ENCODE results near the gene MRM2. TPM values are rescaled to one million over a fixed set of nuclear protein-coding genes. Genes with fewer than 3 reads are reported as not detected.
A peak's percentile ranks its signal among the peaks of the same experiment; 100 is the strongest.

Gene MRM2
- polyA plus RNA-seq, 3 donors, result 9.2 to 32.5 (median 26.7) TPM

GRCh38 chr7:2232766-2233520 lies 9.1 kb downstream of the MRM2 start, which contains the start of gene MAD1L1:
TSS of gene MAD1L1 (minus strand) at chr7:2232945. CDS start at chr7:2230133, 2,812 bp downstream.
- Histone ChIP-seq H3K4me3 (replicated peaks in 1 of 3; ENCODE audit: low read depth in 2 of 3, low read length in 3 of 3) (peak within 1 kb of the TSS; percentile 59 to 87 (median 67)), H3K36me3 (replicated peaks in 1 of 2; ENCODE audit: control insufficient read depth in 1 of 2, insufficient read depth in 2 of 2, low read length in 2 of 2) (peaks cover 31 to 46% of the 10 kb centered on the region in 2 donors), H3K9ac (ENCODE audit: insufficient read depth, low read length, poor library complexity, severe bottlenecking) (peak within 1 kb of the TSS; percentile 96), H3K79me2 (ENCODE audit: insufficient read depth, low read length) (peaks cover 50% of the 10 kb centered on the region), H3K27ac (ENCODE audit: low read depth in 1 of 2, low read length in 2 of 2) (peak within 1 kb of the TSS in 1 of 2 donors; percentile 76), H2AFZ (ENCODE audit: insufficient read depth, low read depth, low read length, poor library complexity, severe bottlenecking) (peak within 1 kb of the TSS; percentile 87), H3K27me3 (ENCODE audit: control insufficient read depth in 2 of 2, insufficient read depth in 2 of 2, low read length in 2 of 2) (no peaks in the 10 kb centered on the region), H4K20me1 (ENCODE audit: insufficient read depth, low read length) (peaks cover 19% of the 10 kb centered on the region), H3K4me2 (replicated peaks; ENCODE audit: extremely low read depth, low read length, poor library complexity, severe bottlenecking) (peak within 1 kb of the TSS; percentile 70), H3K4me1 (ENCODE audit: control insufficient read depth in 1 of 2, insufficient read depth in 2 of 2, low read length in 2 of 2) (peaks cover 29 to 41% of the 10 kb centered on the region in 2 donors), H3K9me3 (replicated peaks in 1 of 2; ENCODE audit: control insufficient read depth in 1 of 2, insufficient read depth in 1 of 2, low read length in 2 of 2) (no peaks in the 10 kb centered on the region)
- peak within 1 kb of the TSS; percentile 54 to 92 (median 77) for H3K27ac Mint-ChIP-seq
- intact Hi-C loops (cut with micrococcal nuclease), result loop anchor here in 1 of 2 donors (1.0 kb wide), 1 partner anchor 9 kb away; the partner anchor contains the start of genes MRM2 and NUDT1
- peaks cover 0 to 2% (median 0%) of the 10 kb centered on the region in 7 donors for H3K9me3 Mint-ChIP-seq
- TF ChIP-seq CTCF (IDR thresholded peaks at IDR 0.05), result no peak
- peak within 1 kb of the TSS; percentile 90 to 91 for H3K4me3 Mint-ChIP-seq
- H3K27me3 Mint-ChIP-seq (ENCODE audit: low read depth in 3 of 3), result peaks cover 0 to 2% (median 0%) of the 10 kb centered on the region in 3 donors
- peak; percentile 82 to 86 (median 83) for DNase-seq
- peaks cover 47% of the 10 kb centered on the region for H3K4me1 Mint-ChIP-seq
- 0% methylated on average over 61 of the region's 63 CpGs for WGBS (ENCODE audit: insufficient coverage)
- H3K36me3 Mint-ChIP-seq, result peaks cover 36 to 54% of the 10 kb centered on the region in 2 donors

DNA sequence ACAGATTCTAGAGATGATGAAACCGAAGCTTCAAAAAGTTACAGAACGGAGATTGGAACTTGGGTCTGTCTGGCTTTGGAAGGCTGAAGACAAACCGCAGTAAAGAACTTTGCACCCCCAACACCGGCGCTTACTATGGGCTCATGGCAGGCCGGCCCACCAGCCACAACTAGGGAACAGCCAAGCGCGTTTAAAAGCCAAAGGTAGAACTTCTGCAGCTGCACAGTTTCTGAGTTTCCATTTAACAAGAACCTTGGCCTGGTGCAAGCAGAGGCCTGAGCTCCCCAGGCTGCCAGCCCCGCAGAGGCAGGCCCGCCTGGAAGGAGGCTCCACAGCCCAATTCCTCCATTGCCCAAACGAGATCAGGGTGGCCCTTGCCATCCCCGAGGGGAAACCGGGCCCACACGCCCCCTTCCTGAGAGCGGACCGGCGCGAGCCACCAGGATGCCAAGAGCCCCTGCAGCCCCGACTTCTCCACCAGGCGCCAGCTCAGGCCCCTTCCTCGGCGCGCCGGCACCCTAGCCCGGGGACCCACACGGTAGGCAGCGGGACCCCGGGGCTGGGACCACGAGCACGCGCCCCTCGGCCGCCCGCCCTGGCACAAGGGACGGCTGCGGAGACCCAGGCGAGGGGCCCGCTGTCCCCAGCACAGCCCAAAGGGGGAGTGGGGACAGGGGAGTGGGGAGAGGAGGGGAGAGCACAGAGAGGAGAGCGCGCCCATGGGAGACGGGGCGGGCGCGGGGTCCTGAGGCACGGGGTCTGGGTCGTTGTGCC lies 9.8 kb downstream of the MRM2 start:
- TF ChIP-seq CTCF (IDR thresholded peaks at IDR 0.05), result no peak
- Histone ChIP-seq H3K27me3 (ENCODE audit: control insufficient read depth in 2 of 2, insufficient read depth in 2 of 2, low read length in 2 of 2) (no peaks in the 10 kb centered on the region), H3K79me2 (ENCODE audit: insufficient read depth, low read length) (peaks cover 56% of the 10 kb centered on the region), H3K4me1 (ENCODE audit: control insufficient read depth in 1 of 2, insufficient read depth in 2 of 2, low read length in 2 of 2) (peaks cover 21 to 33% of the 10 kb centered on the region in 2 donors), H3K27ac (ENCODE audit: low read depth in 1 of 2, low read length in 2 of 2) (peak overlapping the region in 1 of 2 donors; percentile 76), H3K9ac (ENCODE audit: insufficient read depth, low read length, poor library complexity, severe bottlenecking) (peak overlapping the region; percentile 96), H3K4me3 (replicated peaks in 1 of 3; ENCODE audit: low read depth in 2 of 3, low read length in 3 of 3) (peak overlapping the region; percentile 59 to 87 (median 67)), H2AFZ (ENCODE audit: insufficient read depth, low read depth, low read length, poor library complexity, severe bottlenecking) (peak overlapping the region; percentile 87), H3K4me2 (replicated peaks; ENCODE audit: extremely low read depth, low read length, poor library complexity, severe bottlenecking) (peak overlapping the region; percentile 70), H3K36me3 (replicated peaks in 1 of 2; ENCODE audit: control insufficient read depth in 1 of 2, insufficient read depth in 2 of 2, low read length in 2 of 2) (peaks cover 38 to 51% of the 10 kb centered on the region in 2 donors), H3K9me3 (replicated peaks in 1 of 2; ENCODE audit: control insufficient read depth in 1 of 2, insufficient read depth in 1 of 2, low read length in 2 of 2) (no peaks in the 10 kb centered on the region), H4K20me1 (ENCODE audit: insufficient read depth, low read length) (peaks cover 23% of the 10 kb centered on the region)
- 2% methylated on average over 37 of the region's 46 CpGs for WGBS (ENCODE audit: insufficient coverage)
- DNase-seq, result peak in 1 of 3 donors; percentile 18
- peak overlapping the region; percentile 90 to 91 for H3K4me3 Mint-ChIP-seq
- H3K9me3 Mint-ChIP-seq, result peaks cover 0 to 3% (median 0%) of the 10 kb centered on the region in 7 donors
- H3K36me3 Mint-ChIP-seq, result peaks cover 41 to 55% of the 10 kb centered on the region in 2 donors
- H3K4me1 Mint-ChIP-seq, result peaks cover 39% of the 10 kb centered on the region
- intact Hi-C loops (cut with micrococcal nuclease), result loop anchor here in 1 of 2 donors (1.0 kb wide), 1 partner anchor 10 kb away; the partner anchor contains the start of genes MRM2 and NUDT1
- no peaks in the 10 kb centered on the region for H3K27me3 Mint-ChIP-seq (ENCODE audit: low read depth in 3 of 3)
- peak overlapping the region in 6 of 7 donors; percentile 54 to 90 (median 72) for H3K27ac Mint-ChIP-seq
